GM12864 (cell line): ENCODE measurements around the gene TBL1XR1.

Experiments used
- DNase-seq: peaks from one replicate; pipeline ENCODE4 v3.0.0-alpha.2; 2011; ENCODE audit warnings: low read depth
- H3K4me3 ChIP-seq: 2 replicates; pipeline ENCODE4 v1.5.1; 2011; ENCODE audit warnings: mild to moderate bottlenecking, low read depth, low read length, control low read depth
- TF ChIP-seq, protein P1 (sequence below): IDR thresholded peaks from 2 replicates; pipeline ENCODE4 v1.5.1; 2011; ENCODE audit warnings: low read depth, mild to moderate bottlenecking, moderate library complexity, low read length, control low read depth, inconsistent platforms; ENCODE audit errors: missing control alignments

Gene TBL1XR1

DNA sequence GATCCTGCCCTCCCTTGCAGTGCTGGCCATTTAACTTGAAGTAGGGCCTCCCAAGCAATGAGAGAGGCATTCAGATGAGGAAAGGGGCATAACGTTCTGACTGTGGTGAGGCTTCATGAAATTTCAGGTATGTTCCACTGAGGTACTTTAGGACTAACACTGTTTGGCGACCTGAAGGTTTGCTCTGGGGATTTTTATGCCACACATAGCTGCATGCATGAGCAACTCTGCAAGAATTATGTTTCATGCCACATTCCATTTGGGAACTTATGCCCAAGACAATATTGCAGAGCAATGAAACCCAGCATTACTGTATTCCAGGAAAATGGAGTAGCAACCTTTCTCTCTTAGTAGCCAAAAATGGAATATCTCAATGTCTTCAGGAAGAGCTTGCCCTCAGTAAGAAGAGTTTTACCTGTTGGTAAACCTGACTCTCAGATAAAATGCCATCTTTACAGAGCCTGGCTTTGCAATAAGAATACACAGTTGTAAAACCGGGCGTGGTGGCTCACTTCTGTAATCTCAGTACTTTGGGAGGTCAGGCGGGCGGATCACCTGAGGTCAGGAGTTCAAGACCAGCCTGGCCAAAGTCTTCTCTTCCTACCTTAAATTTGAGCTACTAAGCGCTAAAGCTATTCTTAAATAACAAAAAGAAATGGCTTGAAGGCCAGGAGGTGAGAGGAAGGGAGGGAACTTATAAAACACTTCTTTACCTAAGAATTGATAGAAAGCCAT is 16.7 kb upstream of the TBL1XR1 start:
- no peak overlapping the region for H3K4me3 ChIP-seq
- DNase-seq, result no peak
- TF ChIP-seq, protein P1, sequence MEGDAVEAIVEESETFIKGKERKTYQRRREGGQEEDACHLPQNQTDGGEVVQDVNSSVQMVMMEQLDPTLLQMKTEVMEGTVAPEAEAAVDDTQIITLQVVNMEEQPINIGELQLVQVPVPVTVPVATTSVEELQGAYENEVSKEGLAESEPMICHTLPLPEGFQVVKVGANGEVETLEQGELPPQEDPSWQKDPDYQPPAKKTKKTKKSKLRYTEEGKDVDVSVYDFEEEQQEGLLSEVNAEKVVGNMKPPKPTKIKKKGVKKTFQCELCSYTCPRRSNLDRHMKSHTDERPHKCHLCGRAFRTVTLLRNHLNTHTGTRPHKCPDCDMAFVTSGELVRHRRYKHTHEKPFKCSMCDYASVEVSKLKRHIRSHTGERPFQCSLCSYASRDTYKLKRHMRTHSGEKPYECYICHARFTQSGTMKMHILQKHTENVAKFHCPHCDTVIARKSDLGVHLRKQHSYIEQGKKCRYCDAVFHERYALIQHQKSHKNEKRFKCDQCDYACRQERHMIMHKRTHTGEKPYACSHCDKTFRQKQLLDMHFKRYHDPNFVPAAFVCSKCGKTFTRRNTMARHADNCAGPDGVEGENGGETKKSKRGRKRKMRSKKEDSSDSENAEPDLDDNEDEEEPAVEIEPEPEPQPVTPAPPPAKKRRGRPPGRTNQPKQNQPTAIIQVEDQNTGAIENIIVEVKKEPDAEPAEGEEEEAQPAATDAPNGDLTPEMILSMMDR, result no peak

- H3K4me3 ChIP-seq, result no peak overlapping the region
- no peak for DNase-seq
- TF ChIP-seq, protein P1, result no peak
Observed at GRCh38 chr3:177212756-177213155, 15.5 kb upstream of the TBL1XR1 start.

GRCh38 chr3:177212278-177212610 is 15.0 kb upstream of the TBL1XR1 start:
- TF ChIP-seq, protein P1, result no peak
- DNase-seq, result no peak
- H3K4me3 ChIP-seq, result no peak overlapping the region

DNA sequence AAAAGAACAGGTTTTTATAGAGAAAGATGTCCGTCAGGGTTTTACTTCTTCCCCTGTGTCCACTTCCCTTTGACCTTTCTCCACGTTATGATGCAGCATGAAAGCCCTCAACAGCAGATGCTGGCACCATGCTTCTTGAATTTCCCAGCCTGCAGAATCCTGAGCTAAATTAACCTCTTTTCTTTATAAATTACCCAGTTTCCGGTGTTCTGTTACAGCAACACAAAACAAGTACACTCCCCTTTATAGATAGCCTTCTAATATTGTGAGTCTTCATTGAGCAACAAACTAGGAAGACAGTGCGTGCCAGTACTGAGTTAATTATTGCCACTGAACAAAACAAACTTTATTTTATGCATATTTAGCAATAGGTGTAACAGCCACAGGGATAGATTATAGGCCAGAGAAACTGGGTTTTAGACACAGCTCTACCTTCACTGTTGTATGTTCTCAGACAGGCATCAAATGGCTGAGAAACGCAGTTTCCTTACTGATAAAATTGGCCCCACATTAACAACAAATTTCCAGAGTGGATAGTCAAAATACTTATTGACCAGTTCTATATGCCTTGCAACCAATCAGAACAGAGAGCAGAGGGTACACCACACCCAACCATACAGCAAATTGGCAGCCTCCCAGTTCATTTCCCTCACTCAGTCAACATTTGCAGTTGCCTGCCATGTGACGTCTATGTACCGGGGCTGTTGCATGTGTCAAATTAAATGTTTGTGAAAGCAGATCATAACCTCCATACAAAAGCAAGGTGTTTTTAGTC is 14.4 kb upstream of the TBL1XR1 start:
- no peak overlapping the region for H3K4me3 ChIP-seq
- TF ChIP-seq, protein P1, result no peak
- DNase-seq, result no peak

DNA sequence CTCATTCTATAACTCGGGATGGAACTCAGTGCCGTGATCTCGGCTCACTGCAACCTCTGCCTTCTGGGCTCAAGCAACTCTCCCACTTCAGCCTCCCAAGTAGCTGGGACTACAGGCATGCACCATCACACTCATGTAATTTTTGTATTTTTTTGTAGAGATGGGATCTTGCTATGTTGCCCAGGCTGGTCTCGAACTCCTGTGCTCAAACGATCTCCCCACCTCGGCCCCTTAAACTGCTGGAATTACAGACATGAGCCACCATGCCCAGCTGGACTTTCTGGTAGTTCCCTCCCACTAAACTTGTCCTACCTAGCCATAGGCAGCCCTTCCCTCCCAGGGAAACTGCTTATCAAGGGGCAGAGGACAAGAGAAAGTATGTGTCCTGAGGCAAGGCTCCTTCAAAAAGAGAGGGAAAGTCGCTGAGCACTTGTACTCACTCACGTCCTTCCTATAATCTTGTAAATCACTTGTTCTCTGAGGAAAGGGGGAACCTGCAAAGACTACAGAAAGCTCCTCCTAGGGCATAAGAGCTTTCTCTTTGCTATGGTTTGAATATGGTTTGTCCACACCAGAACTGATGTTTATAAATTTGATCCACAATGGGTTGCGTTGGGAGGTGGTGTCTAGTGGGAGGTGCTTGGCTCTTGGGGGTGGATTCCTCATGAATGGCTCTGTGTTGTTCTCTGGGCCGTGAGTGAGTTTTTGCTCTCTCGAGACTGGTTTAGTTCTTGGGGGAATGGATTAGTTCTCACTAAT is 13.6 kb upstream of the TBL1XR1 start:
- TF ChIP-seq, protein P1, result no peak
- no peak for DNase-seq
- no peak overlapping the region for H3K4me3 ChIP-seq

DNA sequence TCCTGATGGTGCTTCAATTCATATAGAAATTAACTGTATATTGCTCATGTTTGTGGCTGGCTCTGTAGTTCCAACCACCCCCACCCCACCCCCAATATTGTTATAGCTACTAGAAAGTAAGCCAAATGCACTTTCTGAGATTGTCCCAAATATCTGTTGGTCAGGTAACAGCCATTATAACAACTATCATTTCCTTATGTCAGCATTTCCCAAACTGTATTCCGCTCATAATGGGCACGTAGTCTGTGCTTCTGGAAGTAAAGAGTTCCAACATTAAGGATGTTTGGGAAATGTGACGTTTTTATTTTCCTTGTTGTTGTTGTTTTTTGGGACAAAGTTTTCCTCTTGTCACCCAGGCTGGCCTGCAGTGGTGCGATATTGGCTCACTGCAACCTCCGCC is 12.2 kb upstream of the TBL1XR1 start:
- TF ChIP-seq, protein P1, result no peak
- no peak for DNase-seq
- no peak overlapping the region for H3K4me3 ChIP-seq
